OCI-LY1 (cell line): ENCODE results near the gene PTPRD.

Experiments used
- EZH2 ChIP-seq: fragments of 200-600 bp; sonication (generic), shearing (Covaris generic); IDR thresholded peaks from 2 replicates; pipeline ENCODE4 v1.8.0; 2017; ENCODE audit warnings: borderline replicate concordance, mixed run types, mild to moderate bottlenecking, antibody characterized with exemption, low read length, moderate library complexity, mixed read lengths
- TF ChIP-seq, protein P1 (sequence below): fragments of 200-600 bp; sonication (generic), shearing (Covaris generic); IDR thresholded peaks from 2 replicates; pipeline ENCODE4 v1.5.1; 2017; ENCODE audit warnings: mild to moderate bottlenecking, antibody characterized with exemption, low read length, moderate library complexity, mixed read lengths

DNA sequence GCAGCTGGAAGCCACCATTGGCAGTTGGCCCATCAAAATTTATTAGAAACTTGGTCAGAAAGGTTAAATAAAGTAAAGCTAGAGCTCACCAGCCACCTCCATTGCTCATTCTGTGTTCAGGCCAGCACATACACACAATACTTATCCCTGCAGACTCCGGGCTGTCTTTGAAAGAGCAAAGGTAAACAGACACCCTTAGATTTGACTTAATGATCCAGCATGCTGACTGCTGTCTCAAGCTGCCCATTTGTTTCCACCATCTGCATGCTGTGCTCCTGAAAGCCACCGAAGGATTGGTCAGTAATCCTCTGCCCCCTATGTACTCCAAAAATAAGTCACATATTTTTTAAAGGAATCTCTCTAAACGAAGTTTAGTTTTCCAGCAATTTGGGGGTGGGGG, 1753.4 kb downstream of the PTPRD start:
- no peak for TF ChIP-seq EZH2
- TF ChIP-seq, protein P1, sequence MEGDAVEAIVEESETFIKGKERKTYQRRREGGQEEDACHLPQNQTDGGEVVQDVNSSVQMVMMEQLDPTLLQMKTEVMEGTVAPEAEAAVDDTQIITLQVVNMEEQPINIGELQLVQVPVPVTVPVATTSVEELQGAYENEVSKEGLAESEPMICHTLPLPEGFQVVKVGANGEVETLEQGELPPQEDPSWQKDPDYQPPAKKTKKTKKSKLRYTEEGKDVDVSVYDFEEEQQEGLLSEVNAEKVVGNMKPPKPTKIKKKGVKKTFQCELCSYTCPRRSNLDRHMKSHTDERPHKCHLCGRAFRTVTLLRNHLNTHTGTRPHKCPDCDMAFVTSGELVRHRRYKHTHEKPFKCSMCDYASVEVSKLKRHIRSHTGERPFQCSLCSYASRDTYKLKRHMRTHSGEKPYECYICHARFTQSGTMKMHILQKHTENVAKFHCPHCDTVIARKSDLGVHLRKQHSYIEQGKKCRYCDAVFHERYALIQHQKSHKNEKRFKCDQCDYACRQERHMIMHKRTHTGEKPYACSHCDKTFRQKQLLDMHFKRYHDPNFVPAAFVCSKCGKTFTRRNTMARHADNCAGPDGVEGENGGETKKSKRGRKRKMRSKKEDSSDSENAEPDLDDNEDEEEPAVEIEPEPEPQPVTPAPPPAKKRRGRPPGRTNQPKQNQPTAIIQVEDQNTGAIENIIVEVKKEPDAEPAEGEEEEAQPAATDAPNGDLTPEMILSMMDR = no peak
